GM13977 (cell line): ENCODE data around the gene ANGPTL2.
A peak's percentile ranks its signal among the peaks of the same experiment; 100 is the strongest.

Source experiments
- DNase-seq: peaks from one replicate; pipeline ENCODE4 v3.0.0; 2012; ENCODE audit warnings: low spot score
- in situ Hi-C: fragments of 300-500 bp; cut with MboI; formaldehyde crosslinking; loops from one replicate; pipeline ENCODE4 v1.12.0; 2022; ENCODE audit warnings: low sequenced_read_pairs, low pct_unique_long_range_greater_than_20kb, mixed read lengths, inconsistent platforms; ENCODE audit not compliant: unreplicated experiment
- TF ChIP-seq, protein P1 (sequence below): IDR thresholded peaks from 2 replicates; pipeline ENCODE4 v1.5.1; 2012; ENCODE audit warnings: mild to moderate bottlenecking, control low read depth; ENCODE audit not compliant: insufficient read depth; ENCODE audit errors: extremely low read depth, missing control alignments

The ANGPTL2 gene

DNA sequence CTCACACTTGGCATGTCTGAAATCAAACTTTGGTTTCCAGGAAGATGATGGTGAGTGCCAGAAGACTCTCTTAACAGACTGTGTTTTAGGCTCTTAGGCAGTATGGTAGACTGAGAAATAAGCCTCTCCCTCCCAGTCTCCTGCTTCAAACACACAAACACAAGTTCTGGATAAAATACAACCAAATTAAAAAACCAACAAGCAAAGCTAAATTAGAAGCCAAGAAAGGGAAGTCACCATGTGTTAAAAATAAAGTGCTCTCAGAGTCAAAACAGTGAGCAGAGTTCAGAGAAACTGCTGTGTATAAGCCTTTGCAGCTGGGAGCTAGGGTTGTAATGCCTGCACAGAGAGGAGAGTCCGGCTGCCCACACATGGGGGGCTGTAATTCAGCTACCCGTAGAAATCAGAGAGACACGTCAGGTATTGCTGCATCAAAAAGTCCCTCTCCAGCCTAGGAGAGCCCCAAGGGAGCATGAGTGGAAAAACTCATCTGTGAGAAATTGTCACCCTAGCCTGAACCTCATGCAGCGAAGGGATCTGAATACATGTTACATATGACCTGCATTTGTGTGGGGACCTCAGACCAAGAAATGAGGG is 62.6 kb downstream of the ANGPTL2 start:
- peak; percentile 29 for DNase-seq
- TF ChIP-seq, protein P1, sequence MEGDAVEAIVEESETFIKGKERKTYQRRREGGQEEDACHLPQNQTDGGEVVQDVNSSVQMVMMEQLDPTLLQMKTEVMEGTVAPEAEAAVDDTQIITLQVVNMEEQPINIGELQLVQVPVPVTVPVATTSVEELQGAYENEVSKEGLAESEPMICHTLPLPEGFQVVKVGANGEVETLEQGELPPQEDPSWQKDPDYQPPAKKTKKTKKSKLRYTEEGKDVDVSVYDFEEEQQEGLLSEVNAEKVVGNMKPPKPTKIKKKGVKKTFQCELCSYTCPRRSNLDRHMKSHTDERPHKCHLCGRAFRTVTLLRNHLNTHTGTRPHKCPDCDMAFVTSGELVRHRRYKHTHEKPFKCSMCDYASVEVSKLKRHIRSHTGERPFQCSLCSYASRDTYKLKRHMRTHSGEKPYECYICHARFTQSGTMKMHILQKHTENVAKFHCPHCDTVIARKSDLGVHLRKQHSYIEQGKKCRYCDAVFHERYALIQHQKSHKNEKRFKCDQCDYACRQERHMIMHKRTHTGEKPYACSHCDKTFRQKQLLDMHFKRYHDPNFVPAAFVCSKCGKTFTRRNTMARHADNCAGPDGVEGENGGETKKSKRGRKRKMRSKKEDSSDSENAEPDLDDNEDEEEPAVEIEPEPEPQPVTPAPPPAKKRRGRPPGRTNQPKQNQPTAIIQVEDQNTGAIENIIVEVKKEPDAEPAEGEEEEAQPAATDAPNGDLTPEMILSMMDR, result no peak
- in situ Hi-C loops, result no loop called here

DNA sequence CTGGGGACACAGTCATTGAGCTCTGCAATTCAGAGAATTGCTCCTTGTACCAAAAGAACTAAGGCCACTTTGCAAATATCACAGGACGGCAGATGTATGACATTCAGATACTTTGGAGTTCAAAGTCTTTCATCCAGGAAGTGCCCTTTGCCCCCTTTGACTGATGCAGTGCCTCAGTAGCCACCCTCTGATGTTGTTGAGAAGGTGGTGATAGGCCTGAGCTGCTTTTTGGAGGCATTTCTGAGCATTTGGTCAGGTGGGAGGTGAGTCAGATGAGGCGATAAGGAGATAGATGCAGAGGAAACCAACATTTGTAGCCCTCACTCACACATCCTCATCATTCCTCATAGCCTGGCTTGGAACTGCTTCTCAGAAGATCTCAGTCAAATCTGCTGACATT is 63.4 kb downstream of the ANGPTL2 start:
- DNase-seq, result no peak
- in situ Hi-C loops, result no loop called here

DNA sequence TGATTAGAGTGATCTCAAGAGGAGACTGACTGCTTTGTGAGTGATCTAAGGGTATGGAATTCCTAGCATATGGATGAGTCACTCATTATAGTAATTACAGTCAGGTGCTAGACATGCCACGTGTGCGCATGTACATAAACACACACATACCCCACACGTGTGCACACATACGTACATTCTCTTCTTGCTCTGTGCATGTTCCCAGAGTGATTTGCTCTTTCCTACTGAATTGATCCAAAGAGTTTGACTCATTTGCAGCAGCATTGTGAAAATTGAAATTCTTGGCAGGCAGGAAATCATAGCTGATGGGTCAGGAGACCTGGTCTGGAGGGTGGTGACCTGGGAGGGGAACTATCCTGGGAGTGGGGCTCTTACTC is 63.8 kb downstream of the ANGPTL2 start:
- in situ Hi-C loops, result no loop called here
- DNase-seq, result no peak
- TF ChIP-seq, protein P1, result no peak

More for the DNA sequence above, 63.4 kb downstream of the ANGPTL2 start:
- TF ChIP-seq, protein P1, result no peak

DNA sequence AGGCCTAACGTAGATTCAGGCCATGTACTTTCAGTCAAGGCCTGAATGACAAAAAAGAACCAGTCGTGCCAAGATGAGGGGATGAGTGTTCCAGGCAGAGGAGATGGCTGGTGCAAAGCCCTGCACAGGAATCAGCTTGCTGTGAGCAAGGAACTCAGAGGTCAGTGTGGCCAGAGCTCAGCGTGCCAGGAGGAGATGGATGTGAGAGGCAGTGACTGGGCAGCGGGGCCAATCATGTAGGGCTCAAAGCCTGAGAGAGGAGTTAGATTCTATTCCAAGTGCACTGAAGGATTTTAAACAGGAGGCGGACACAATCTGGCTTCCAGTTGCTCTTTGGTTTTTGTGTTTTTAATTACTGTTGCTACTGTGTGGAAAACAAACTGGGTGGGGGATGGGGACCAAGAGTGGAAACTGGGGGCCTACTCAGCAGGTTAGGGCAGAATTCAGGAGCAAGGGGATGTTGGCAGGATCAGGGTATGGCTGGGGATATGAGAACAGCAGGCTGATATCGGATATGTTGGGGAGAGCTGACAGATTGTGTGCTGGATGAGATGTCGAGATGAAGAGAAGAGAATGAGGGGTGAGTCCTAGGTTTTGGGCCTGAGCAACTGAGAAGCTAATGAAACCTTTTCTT is 64.3 kb downstream of the ANGPTL2 start:
- TF ChIP-seq, protein P1, result no peak
- no peak for DNase-seq
- in situ Hi-C loops, result no loop called here

DNA sequence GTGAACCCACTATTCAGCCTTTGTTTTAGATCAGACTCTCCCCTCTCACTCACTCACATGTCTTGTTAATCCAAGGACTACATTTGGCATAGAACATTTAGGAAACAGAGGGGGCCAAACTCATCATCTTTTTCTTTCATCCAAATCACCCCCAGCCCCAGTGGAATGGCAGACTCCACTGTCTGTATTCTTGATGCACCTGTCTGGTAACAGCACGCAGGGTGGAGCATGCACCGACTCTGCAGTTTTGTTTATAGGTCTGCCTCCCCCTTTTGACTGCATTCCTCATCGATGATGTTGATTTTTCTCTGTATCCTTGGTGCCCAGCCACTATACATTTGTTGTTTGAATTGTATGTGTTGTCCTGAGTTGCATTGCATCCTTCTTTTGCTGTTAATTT is 66.0 kb downstream of the ANGPTL2 start:
- in situ Hi-C loops, result no loop called here
- TF ChIP-seq, protein P1, result no peak
- no peak for DNase-seq

DNA sequence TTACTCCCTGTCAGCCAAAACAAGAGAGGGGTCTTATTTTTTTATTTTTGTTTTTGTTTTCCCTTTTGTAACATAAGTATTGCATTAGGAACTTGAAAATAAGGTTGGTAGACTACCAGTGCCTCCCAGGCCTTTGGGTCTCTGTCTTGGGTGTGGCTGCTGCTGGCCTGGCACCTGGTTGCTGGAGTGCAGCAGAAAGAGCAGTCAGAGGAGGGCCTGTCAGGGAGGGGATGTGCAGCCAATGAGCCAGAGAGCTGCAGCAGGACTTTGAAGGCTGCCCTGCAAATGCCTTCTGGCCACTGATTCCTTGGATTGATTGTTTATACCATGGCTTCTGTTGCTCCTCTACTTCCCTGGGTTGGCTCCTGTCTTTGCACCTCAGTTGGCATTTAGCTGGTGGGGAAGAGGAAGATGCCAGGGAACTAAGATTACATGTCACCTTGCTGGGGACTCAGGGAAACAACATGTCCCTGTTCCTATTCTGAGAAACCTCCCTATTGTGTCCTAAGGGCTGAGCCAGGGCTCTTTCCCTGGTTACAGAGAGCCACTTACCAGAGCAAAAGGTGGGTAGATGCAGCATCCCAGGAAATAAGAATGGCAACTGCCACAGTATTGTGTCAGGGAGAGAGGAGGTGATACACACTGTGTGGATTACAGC is 66.6 kb downstream of the ANGPTL2 start:
- in situ Hi-C loops, result no loop called here
- TF ChIP-seq, protein P1, result no peak

More for the DNA sequence above, 66.6 kb downstream of the ANGPTL2 start:
- DNase-seq, result no peak
